ENCODE results near the gene CLEC9A.

Gene CLEC9A

GRCh38 chr12:10067264-10067663, 36.8 kb downstream of the CLEC9A start:
- H3K4me3 ChIP-seq (ENCODE audit: low read depth, low read length): no peak overlapping the region
- no peak for TF ChIP-seq CTCF (IDR thresholded peaks at IDR 0.05; ENCODE audit: borderline replicate concordance, insufficient read depth, low read depth, low read length)

GRCh38 chr12:10067942-10068341, 37.5 kb downstream of the CLEC9A start:
- H3K4me3 ChIP-seq (ENCODE audit: low read depth, low read length): no peak overlapping the region
- no peak for TF ChIP-seq CTCF (IDR thresholded peaks at IDR 0.05; ENCODE audit: borderline replicate concordance, insufficient read depth, low read depth, low read length)

- TF ChIP-seq CTCF (IDR thresholded peaks at IDR 0.05; ENCODE audit: borderline replicate concordance, insufficient read depth, low read depth, low read length): no peak
- H3K4me3 ChIP-seq (ENCODE audit: low read depth, low read length): no peak overlapping the region
These were observed 38.2 kb downstream of the CLEC9A start for GRCh38 chr12:10068644-10069043.

- no peak for TF ChIP-seq CTCF (IDR thresholded peaks at IDR 0.05; ENCODE audit: borderline replicate concordance, insufficient read depth, low read depth, low read length)
These were observed 38.6 kb downstream of the CLEC9A start for GRCh38 chr12:10069099-10069498.

GRCh38 chr12:10069976-10070375, 39.5 kb downstream of the CLEC9A start:
- no peak for TF ChIP-seq CTCF (IDR thresholded peaks at IDR 0.05; ENCODE audit: borderline replicate concordance, insufficient read depth, low read depth, low read length)
- no peak overlapping the region for H3K4me3 ChIP-seq (ENCODE audit: low read depth, low read length)

More at GRCh38 chr12:10069099-10069498, 38.6 kb downstream of the CLEC9A start:
- H3K4me3 ChIP-seq (ENCODE audit: low read depth, low read length): no peak overlapping the region

- no peak overlapping the region for H3K4me3 ChIP-seq (ENCODE audit: low read depth, low read length)
- no peak for TF ChIP-seq CTCF (IDR thresholded peaks at IDR 0.05; ENCODE audit: borderline replicate concordance, insufficient read depth, low read depth, low read length)
These were observed 39.9 kb downstream of the CLEC9A start for GRCh38 chr12:10070380-10070779.

GRCh38 chr12:10072131-10072530, 41.6 kb downstream of the CLEC9A start:
- TF ChIP-seq CTCF (IDR thresholded peaks at IDR 0.05; ENCODE audit: borderline replicate concordance, insufficient read depth, low read depth, low read length): no peak
- H3K4me3 ChIP-seq (ENCODE audit: low read depth, low read length): no peak overlapping the region
